Neuronal stem cell (in vitro differentiated cells): ENCODE data around the gene EI24.

Experiments used
- DNase-seq: peaks from one replicate; pipeline ENCODE4 v3.0.0-alpha.2; 2013; ENCODE audit warnings: low spot score
- H2AFZ ChIP-seq: one replicate; pipeline ENCODE4 v1.6.1; 2013; ENCODE audit warnings: mild to moderate bottlenecking, low read length, inconsistent platforms
- H2AK5ac ChIP-seq: 2 replicates; pipeline ENCODE4 v1.6.1; 2013; ENCODE audit warnings: low read depth, mild to moderate bottlenecking, inconsistent platforms, low read length, moderate library complexity, mixed read lengths
- H2BK120ac ChIP-seq: 2 replicates; pipeline ENCODE4 v1.6.1; 2013; ENCODE audit warnings: low read depth, mild to moderate bottlenecking, inconsistent platforms, low read length, moderate library complexity, mixed read lengths
- H2BK12ac ChIP-seq: one replicate; pipeline ENCODE4 v1.6.1; 2013; ENCODE audit warnings: low read length, inconsistent platforms
- H2BK15ac ChIP-seq: 2 replicates; pipeline ENCODE4 v1.6.1; 2013; ENCODE audit warnings: mild to moderate bottlenecking, low read length, inconsistent platforms, mixed read lengths
- H2BK5ac ChIP-seq: one replicate; pipeline ENCODE4 v1.6.1; 2013; ENCODE audit warnings: inconsistent platforms, mild to moderate bottlenecking, low read length, moderate library complexity
- H3K14ac ChIP-seq: one replicate; pipeline ENCODE4 v1.6.1; 2013; ENCODE audit warnings: low read length, inconsistent platforms
- H3K18ac ChIP-seq: 2 replicates; pipeline ENCODE4 v1.6.1; 2013; ENCODE audit warnings: low read length, inconsistent platforms
- H3K23ac ChIP-seq: 2 replicates; pipeline ENCODE4 v1.6.1; 2013; ENCODE audit warnings: low read depth, mild to moderate bottlenecking, mixed read lengths, low read length, inconsistent platforms; ENCODE audit not compliant: poor library complexity
- H3K27ac ChIP-seq: replicated peaks from 3 replicates; pipeline ENCODE4 v1.5.1; 2013; ENCODE audit warnings: low read length, inconsistent platforms
- H3K27me3 ChIP-seq, 3 experiments: 2 replicates each; pipeline ENCODE4 v1.6.1; 2013; ENCODE audit warnings: low read length in 3 of 3, mild to moderate bottlenecking in 2 of 3, inconsistent platforms in 1 of 3, low read depth in 1 of 3, mixed read lengths in 1 of 3, moderate library complexity in 1 of 3; ENCODE audit not compliant: control insufficient read depth in 3 of 3, insufficient read depth in 3 of 3
- H3K36me3 ChIP-seq, 2 donors: replicated peaks in 1 of 2; 2 replicates each; pipeline ENCODE4 v1.6.1; 2013; ENCODE audit warnings: low read length in 2 of 2; ENCODE audit not compliant: control insufficient read depth in 2 of 2, insufficient read depth in 2 of 2
- H3K4ac ChIP-seq: 2 replicates; pipeline ENCODE4 v1.6.1; 2013; ENCODE audit warnings: inconsistent platforms, mild to moderate bottlenecking, low read length, moderate library complexity
- H3K4me1 ChIP-seq, 2 donors: 1 replicate in 1 of 2; 2 replicates in 1 of 2; pipeline ENCODE4 v1.6.1; 2013; ENCODE audit warnings: low read length in 2 of 2, low read depth in 1 of 2; ENCODE audit not compliant: control insufficient read depth in 2 of 2, insufficient read depth in 1 of 2
- H3K4me2 ChIP-seq: one replicate; pipeline ENCODE4 v1.6.1; 2013; ENCODE audit warnings: mild to moderate bottlenecking, low read length, inconsistent platforms; ENCODE audit not compliant: insufficient read depth, poor library complexity, severe bottlenecking
- H3K4me3 ChIP-seq, 2 donors: 2 replicates each; pipeline ENCODE4 v1.5.1; 2013; ENCODE audit warnings: low read length in 2 of 2, mild to moderate bottlenecking in 2 of 2, inconsistent platforms in 1 of 2, moderate library complexity in 1 of 2
- H3K79me1 ChIP-seq: one replicate; pipeline ENCODE4 v1.6.1; 2013; ENCODE audit warnings: low read depth, mild to moderate bottlenecking, inconsistent platforms, low read length, moderate library complexity
- H3K9ac ChIP-seq: one replicate; pipeline ENCODE4 v1.6.1; 2013; ENCODE audit warnings: mild to moderate bottlenecking, low read depth, low read length, inconsistent platforms; ENCODE audit not compliant: poor library complexity
- H3K9me3 ChIP-seq, 2 donors: replicated peaks in 1 of 2; 2 replicates each; pipeline versions ENCODE3 to v1.6.1; 2013; ENCODE audit warnings: low read length in 2 of 2, mild to moderate bottlenecking in 2 of 2, inconsistent platforms in 1 of 2, low read depth in 1 of 2, mixed read lengths in 1 of 2, moderate library complexity in 1 of 2; ENCODE audit not compliant: control insufficient read depth in 2 of 2, insufficient read depth in 1 of 2
- H4K8ac ChIP-seq: one replicate; pipeline ENCODE4 v1.6.1; 2013; ENCODE audit warnings: low read depth, mild to moderate bottlenecking, inconsistent platforms, low read length, moderate library complexity
- H4K91ac ChIP-seq: one replicate; pipeline ENCODE4 v1.6.1; 2013; ENCODE audit warnings: low read length, low read depth, mild to moderate bottlenecking, inconsistent platforms; ENCODE audit not compliant: poor library complexity
- WGBS, 2 donors: extraction: QIAGEN DNeasy Blood & Tissue Kit; methylation state at CpG; one replicate each; pipeline ENCODE4 v1.1.7; 2013; ENCODE audit warnings: missing lambda C conversion rate in 2 of 2, mixed read lengths in 1 of 2; ENCODE audit not compliant: insufficient read length in 2 of 2, insufficient replicate concordance in 1 of 2; ENCODE audit errors: extremely low coverage in 2 of 2; 5-methylcytosine and 5-hydroxymethylcytosine counted together

Gene EI24

GRCh38 chr11:125593114-125593820 lies 24.0 kb downstream of the EI24 start:
- H3K9ac ChIP-seq: peak overlapping the region; percentile 97
- no peak overlapping the region for H2BK15ac ChIP-seq
- H2AFZ ChIP-seq: peak overlapping the region; percentile 91
- peaks cover 3 to 39% of the 10 kb centered on the region in 2 donors for H3K36me3 ChIP-seq
- no peak for DNase-seq
- H3K27ac ChIP-seq: no peak overlapping the region
- no peak overlapping the region for H4K91ac ChIP-seq
- H3K18ac ChIP-seq: no peak overlapping the region
- H3K14ac ChIP-seq: no peak overlapping the region
- H3K4ac ChIP-seq: no peak overlapping the region
- no peak overlapping the region for H2BK5ac ChIP-seq
- no peaks in the 10 kb centered on the region for H3K9me3 ChIP-seq
- no peak overlapping the region for H2AK5ac ChIP-seq
- H3K23ac ChIP-seq: peak overlapping the region; percentile 22
- H3K27me3 ChIP-seq: no peaks in the 10 kb centered on the region
- no peak overlapping the region for H2BK120ac ChIP-seq
- peaks cover 5 to 7% of the 10 kb centered on the region in 2 donors for H3K4me1 ChIP-seq
- H2BK12ac ChIP-seq: no peak overlapping the region
- H4K8ac ChIP-seq: no peak overlapping the region
- H3K4me3 ChIP-seq: peak overlapping the region; percentile 85 to 86
- H3K79me1 ChIP-seq: peaks cover 2% of the 10 kb centered on the region
- H3K4me2 ChIP-seq: peak overlapping the region; percentile 69
- WGBS, 2 donors: no CpG with 5 or more reads among the region's 18 CpGs

GRCh38 chr11:125594958-125595357 lies 25.7 kb downstream of the EI24 start:
- H2AK5ac ChIP-seq: no peak overlapping the region
- no peaks in the 10 kb centered on the region for H3K27me3 ChIP-seq
- peaks cover 2% of the 10 kb centered on the region for H3K79me1 ChIP-seq
- peaks cover 3 to 5% of the 10 kb centered on the region in 2 donors for H3K4me1 ChIP-seq
- no peak overlapping the region for H3K14ac ChIP-seq
- H3K27ac ChIP-seq: no peak overlapping the region
- H2BK120ac ChIP-seq: no peak overlapping the region
- no peak overlapping the region for H4K8ac ChIP-seq
- H3K18ac ChIP-seq: no peak overlapping the region
- no peak for DNase-seq
- no peak overlapping the region for H3K4me2 ChIP-seq
- no CpG with 5 or more reads among the region's 3 CpGs for WGBS, 2 donors
- no peak overlapping the region for H3K4ac ChIP-seq
- H2BK5ac ChIP-seq: no peak overlapping the region
- H3K23ac ChIP-seq: no peak overlapping the region
- no peak overlapping the region for H2AFZ ChIP-seq
- no peak overlapping the region for H2BK12ac ChIP-seq
- H4K91ac ChIP-seq: no peak overlapping the region
- peaks cover 10 to 52% of the 10 kb centered on the region in 2 donors for H3K36me3 ChIP-seq
- H3K9ac ChIP-seq: no peak overlapping the region
- H3K9me3 ChIP-seq: no peaks in the 10 kb centered on the region
- H2BK15ac ChIP-seq: no peak overlapping the region
- H3K4me3 ChIP-seq: no peak overlapping the region

- Histone ChIP-seq H3K4me2 (no peak overlapping the region), H3K4me1 (no peaks in the 10 kb centered on the region), H3K9ac (no peak overlapping the region), H2BK5ac (no peak overlapping the region), H3K27ac (no peak overlapping the region), H2BK120ac (no peak overlapping the region), H3K4ac (no peak overlapping the region), H3K4me3 (no peak overlapping the region), H4K8ac (no peak overlapping the region), H3K18ac (no peak overlapping the region), H3K79me1 (no peaks in the 10 kb centered on the region), H2BK15ac (no peak overlapping the region), H3K36me3 (peaks cover 30 to 93% of the 10 kb centered on the region in 2 donors), H3K23ac (no peak overlapping the region), H4K91ac (no peak overlapping the region), H3K14ac (no peak overlapping the region), H3K9me3 (no peaks in the 10 kb centered on the region), H2BK12ac (no peak overlapping the region), H2AFZ (no peak overlapping the region), H2AK5ac (no peak overlapping the region), H3K27me3 (no peaks in the 10 kb centered on the region)
- DNase-seq: no peak
- WGBS, 2 donors: no CpG with 5 or more reads among the region's 2 CpGs
These were observed 31.4 kb downstream of the EI24 start for GRCh38 chr11:125600663-125601062.

- no peak overlapping the region for H3K27ac ChIP-seq
- H3K18ac ChIP-seq: no peak overlapping the region
- DNase-seq: no peak
- H4K91ac ChIP-seq: no peak overlapping the region
- whole genome bisulfite sequencing, 2 donors: no CpG with 5 or more reads among the region's 3 CpGs
- no peak overlapping the region for H2AK5ac ChIP-seq
- H2BK5ac ChIP-seq: no peak overlapping the region
- no peaks in the 10 kb centered on the region for H3K27me3 ChIP-seq
- H2BK15ac ChIP-seq: no peak overlapping the region
- no peak overlapping the region for H3K4me3 ChIP-seq
- no peak overlapping the region for H4K8ac ChIP-seq
- H3K4ac ChIP-seq: no peak overlapping the region
- H3K23ac ChIP-seq: no peak overlapping the region
- H3K79me1 ChIP-seq: no peaks in the 10 kb centered on the region
- no peaks in the 10 kb centered on the region for H3K4me1 ChIP-seq
- no peak overlapping the region for H3K9ac ChIP-seq
- H2BK120ac ChIP-seq: no peak overlapping the region
- no peak overlapping the region for H2BK12ac ChIP-seq
- no peak overlapping the region for H2AFZ ChIP-seq
- no peaks in the 10 kb centered on the region for H3K9me3 ChIP-seq
- H3K4me2 ChIP-seq: no peak overlapping the region
- no peak overlapping the region for H3K14ac ChIP-seq
- H3K36me3 ChIP-seq: peaks cover 41 to 94% of the 10 kb centered on the region in 2 donors
These were observed 33.9 kb downstream of the EI24 start for GRCh38 chr11:125603207-125603606.
